Calu3 (cell line): ENCODE results near the gene CCDC170. TPM values are rescaled to one million over a fixed set of nuclear protein-coding genes. Genes with fewer than 3 reads are reported as not detected.

Source experiments
- BruUV-seq: library from RNA; stranded (reverse); fragments of 400-500 nt; replicated peaks from 2 replicates; lab custom pipeline; 2021; lab: Mats Ljungman, UMichigan
- CTCF ChIA-PET: fragments of 300-600 bp; sonication (Branson Sonifier 250); formaldehyde crosslinking; loops from one replicate; lab custom pipeline; 2022; ENCODE audit warnings: antibody characterized with exemption; lab: Charles Lee
- DNase-seq: peaks from one replicate; pipeline ENCODE4 v3.0.0; 2022
- H3K27ac Mint-ChIP-seq: one replicate; pipeline ENCODE4 v1.8.0; 2022; ENCODE audit warnings: mixed read lengths; ENCODE audit not compliant: unreplicated experiment
- H3K27me3 Mint-ChIP-seq: one replicate; pipeline ENCODE4 v1.8.0; 2022; ENCODE audit warnings: mixed read lengths; ENCODE audit not compliant: unreplicated experiment
- H3K36me3 Mint-ChIP-seq: one replicate; pipeline ENCODE4 v1.8.0; 2022; ENCODE audit warnings: mild to moderate bottlenecking, moderate library complexity, mixed read lengths; ENCODE audit not compliant: insufficient read depth, unreplicated experiment
- H3K4me1 Mint-ChIP-seq: one replicate; pipeline ENCODE4 v1.8.0; 2022; ENCODE audit warnings: mild to moderate bottlenecking, low read depth, mixed read lengths; ENCODE audit not compliant: unreplicated experiment
- H3K4me3 Mint-ChIP-seq: one replicate; pipeline ENCODE4 v1.8.0; 2022; ENCODE audit warnings: mild to moderate bottlenecking, low read depth, moderate library complexity, mixed read lengths; ENCODE audit not compliant: unreplicated experiment
- H3K9me3 Mint-ChIP-seq: one replicate; pipeline ENCODE4 v1.8.0; 2022; ENCODE audit warnings: low read depth, mixed read lengths; ENCODE audit not compliant: unreplicated experiment
- intact Hi-C: fragments of 100-400 bp; cut with micrococcal nuclease; formaldehyde crosslinking; loops from one replicate; pipeline ENCODE4 v1.10.0; 2022; ENCODE audit not compliant: unreplicated experiment
- total RNA-seq: library from RNA; stranded (reverse); gene quantifications from 2 replicates; pipeline ENCODE4 v1.2.3, GENCODE V29; 2022
- TF ChIP-seq, protein P1 (sequence below): fragments of 200-600 bp; IDR thresholded peaks from one replicate; pipeline ENCODE4 v1.8.0; 2022; ENCODE audit warnings: antibody characterized with exemption; ENCODE audit not compliant: unreplicated experiment

The CCDC170 gene
- total RNA-seq, 1 experiment from 2014 or later = 0.26 TPM

DNA sequence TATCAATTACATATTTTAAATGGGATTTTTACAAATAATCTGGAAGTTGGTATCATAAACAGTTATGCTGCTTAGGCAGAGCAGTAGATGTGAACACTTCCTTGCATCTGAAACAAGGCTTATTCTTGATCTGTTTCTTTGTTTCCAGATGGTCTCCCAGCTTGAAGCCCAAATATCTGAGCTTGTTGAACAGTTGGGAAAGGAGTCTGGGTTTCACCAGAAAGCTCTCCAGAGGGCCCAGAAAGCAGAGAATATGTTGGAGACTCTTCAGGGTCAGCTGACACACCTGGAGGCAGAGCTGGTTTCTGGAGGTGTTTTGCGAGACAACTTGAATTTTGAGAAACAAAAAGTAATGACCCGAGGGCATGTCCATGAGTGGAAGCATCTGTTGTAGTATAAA lies 91.9 kb downstream of the CCDC170 start:
- H3K27ac Mint-ChIP-seq = no peak overlapping the region
- H3K9me3 Mint-ChIP-seq = peaks cover 2% of the 10 kb centered on the region
- H3K36me3 Mint-ChIP-seq = no peaks in the 10 kb centered on the region
- CTCF ChIA-PET = no interaction called here
- no TSS peak for BruUV-seq
- TF ChIP-seq, protein P1, sequence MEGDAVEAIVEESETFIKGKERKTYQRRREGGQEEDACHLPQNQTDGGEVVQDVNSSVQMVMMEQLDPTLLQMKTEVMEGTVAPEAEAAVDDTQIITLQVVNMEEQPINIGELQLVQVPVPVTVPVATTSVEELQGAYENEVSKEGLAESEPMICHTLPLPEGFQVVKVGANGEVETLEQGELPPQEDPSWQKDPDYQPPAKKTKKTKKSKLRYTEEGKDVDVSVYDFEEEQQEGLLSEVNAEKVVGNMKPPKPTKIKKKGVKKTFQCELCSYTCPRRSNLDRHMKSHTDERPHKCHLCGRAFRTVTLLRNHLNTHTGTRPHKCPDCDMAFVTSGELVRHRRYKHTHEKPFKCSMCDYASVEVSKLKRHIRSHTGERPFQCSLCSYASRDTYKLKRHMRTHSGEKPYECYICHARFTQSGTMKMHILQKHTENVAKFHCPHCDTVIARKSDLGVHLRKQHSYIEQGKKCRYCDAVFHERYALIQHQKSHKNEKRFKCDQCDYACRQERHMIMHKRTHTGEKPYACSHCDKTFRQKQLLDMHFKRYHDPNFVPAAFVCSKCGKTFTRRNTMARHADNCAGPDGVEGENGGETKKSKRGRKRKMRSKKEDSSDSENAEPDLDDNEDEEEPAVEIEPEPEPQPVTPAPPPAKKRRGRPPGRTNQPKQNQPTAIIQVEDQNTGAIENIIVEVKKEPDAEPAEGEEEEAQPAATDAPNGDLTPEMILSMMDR = no peak
- no peak overlapping the region for H3K4me3 Mint-ChIP-seq
- no peaks in the 10 kb centered on the region for H3K4me1 Mint-ChIP-seq
- H3K27me3 Mint-ChIP-seq = peaks cover 9% of the 10 kb centered on the region
- intact Hi-C loops = no loop called here
- DNase-seq = no peak

DNA sequence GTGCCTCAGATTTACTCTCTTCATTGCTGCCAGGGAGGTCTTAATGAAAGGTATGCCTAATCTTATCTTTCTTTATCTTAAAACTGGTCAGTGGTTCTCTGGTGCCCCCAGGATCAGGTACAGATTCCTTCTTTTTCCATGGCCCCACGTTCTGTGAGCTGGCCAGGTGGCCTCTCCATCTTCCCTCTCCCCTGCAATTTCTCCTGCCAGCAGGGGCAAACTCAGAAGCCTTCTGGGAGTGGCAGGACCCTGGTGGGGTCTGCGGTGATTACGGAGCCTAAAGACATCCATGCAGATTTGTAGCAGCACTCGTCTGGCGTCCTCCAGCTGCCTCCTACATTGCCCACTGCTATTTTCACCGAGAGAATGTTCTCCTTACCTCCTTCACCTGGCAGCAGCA lies 95.8 kb downstream of the CCDC170 start:
- intact Hi-C loops = no loop called here
- H3K4me1 Mint-ChIP-seq = no peaks in the 10 kb centered on the region
- H3K27ac Mint-ChIP-seq = no peak overlapping the region
- CTCF ChIA-PET = no interaction called here
- H3K27me3 Mint-ChIP-seq = peaks cover 9% of the 10 kb centered on the region
- H3K9me3 Mint-ChIP-seq = peaks cover 4% of the 10 kb centered on the region
- no peak for DNase-seq
- BruUV-seq = no TSS peak
- TF ChIP-seq, protein P1 = no peak
- no peak overlapping the region for H3K4me3 Mint-ChIP-seq
- no peaks in the 10 kb centered on the region for H3K36me3 Mint-ChIP-seq

DNA sequence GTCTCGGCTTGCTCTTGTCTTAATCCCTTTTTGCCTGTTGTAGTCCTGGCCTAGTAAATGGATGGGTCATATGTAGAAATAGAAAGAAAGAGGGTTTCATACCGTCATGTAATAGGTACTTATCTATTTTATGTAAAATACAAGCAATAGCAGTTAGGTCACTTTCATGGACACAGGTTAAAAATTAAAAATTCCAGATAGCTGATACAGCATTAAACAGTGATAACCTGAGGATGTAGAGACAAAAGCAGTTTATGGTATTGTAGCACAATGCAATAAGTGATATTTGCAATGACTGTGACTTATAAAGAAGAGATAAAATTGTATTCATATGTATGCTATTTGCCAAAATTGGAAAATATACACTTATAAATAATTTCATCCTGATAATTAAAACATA lies 96.9 kb downstream of the CCDC170 start:
- DNase-seq = no peak
- Mint-ChIP-seq H3K4me1 (no peaks in the 10 kb centered on the region), H3K27me3 (peaks cover 9% of the 10 kb centered on the region), H3K27ac (no peak overlapping the region), H3K9me3 (peaks cover 4% of the 10 kb centered on the region), H3K36me3 (no peaks in the 10 kb centered on the region), H3K4me3 (no peak overlapping the region)
- BruUV-seq = no TSS peak
- CTCF ChIA-PET = no interaction called here
- TF ChIP-seq, protein P1 = no peak
- intact Hi-C loops = no loop called here

DNA sequence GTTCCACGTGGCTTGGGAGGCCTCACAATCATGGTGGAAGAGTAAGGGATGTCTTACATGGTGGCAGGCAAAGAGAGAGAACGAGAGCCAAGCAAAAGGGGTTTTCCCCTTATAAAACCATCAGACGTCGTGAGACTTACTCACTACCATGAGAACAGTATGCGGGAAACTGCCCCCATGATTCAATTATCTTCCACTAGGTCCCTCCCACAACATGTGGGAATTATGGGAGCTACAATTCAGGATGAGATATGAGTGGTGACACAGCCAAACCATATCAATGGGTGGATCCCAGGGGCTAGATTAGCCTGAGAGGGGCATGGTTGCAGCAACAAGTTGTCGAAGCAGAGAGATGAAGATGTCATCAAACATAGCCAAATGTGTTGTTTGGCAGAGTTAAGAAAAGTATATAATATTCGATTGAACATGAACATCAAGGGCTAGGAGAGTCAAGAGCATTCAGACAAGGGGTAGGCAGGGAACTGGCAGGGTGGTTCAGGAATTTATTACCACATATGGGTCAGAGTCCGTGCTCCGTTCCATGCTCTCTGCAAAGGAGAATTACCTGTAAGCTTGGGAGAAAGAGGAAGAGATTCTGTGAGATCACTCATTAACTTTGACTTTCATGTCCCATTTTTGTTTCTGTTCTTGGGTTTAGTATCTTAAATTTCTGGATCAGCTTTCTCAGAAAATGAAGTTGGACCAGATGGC lies 98.8 kb downstream of the CCDC170 start:
- no peak for DNase-seq
- TF ChIP-seq, protein P1 = no peak
- Mint-ChIP-seq H3K4me3 (no peak overlapping the region), H3K27ac (no peak overlapping the region), H3K36me3 (no peaks in the 10 kb centered on the region), H3K4me1 (no peaks in the 10 kb centered on the region), H3K9me3 (peaks cover 4% of the 10 kb centered on the region), H3K27me3 (no peaks in the 10 kb centered on the region)
- no TSS peak for BruUV-seq
- CTCF ChIA-PET = no interaction called here
- intact Hi-C loops = no loop called here
